ENCODE measurements around the gene CCDC141.

CCDC141 gene

GRCh38 chr2:178976351-178976750, 73.6 kb downstream of the CCDC141 start:
- no peak overlapping the region for H3K4me3 ChIP-seq (ENCODE audit: low read depth, low read length)
- H3K36me3 ChIP-seq: no peaks in the 10 kb centered on the region
- no peaks in the 10 kb centered on the region for H3K27me3 ChIP-seq (ENCODE audit: insufficient read depth, low read depth, severe bottlenecking)
- TF ChIP-seq, protein P1, sequence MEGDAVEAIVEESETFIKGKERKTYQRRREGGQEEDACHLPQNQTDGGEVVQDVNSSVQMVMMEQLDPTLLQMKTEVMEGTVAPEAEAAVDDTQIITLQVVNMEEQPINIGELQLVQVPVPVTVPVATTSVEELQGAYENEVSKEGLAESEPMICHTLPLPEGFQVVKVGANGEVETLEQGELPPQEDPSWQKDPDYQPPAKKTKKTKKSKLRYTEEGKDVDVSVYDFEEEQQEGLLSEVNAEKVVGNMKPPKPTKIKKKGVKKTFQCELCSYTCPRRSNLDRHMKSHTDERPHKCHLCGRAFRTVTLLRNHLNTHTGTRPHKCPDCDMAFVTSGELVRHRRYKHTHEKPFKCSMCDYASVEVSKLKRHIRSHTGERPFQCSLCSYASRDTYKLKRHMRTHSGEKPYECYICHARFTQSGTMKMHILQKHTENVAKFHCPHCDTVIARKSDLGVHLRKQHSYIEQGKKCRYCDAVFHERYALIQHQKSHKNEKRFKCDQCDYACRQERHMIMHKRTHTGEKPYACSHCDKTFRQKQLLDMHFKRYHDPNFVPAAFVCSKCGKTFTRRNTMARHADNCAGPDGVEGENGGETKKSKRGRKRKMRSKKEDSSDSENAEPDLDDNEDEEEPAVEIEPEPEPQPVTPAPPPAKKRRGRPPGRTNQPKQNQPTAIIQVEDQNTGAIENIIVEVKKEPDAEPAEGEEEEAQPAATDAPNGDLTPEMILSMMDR (IDR thresholded peaks at IDR 0.05; ENCODE audit: low read depth, low read length): no peak
- no peaks in the 10 kb centered on the region for H3K9me3 ChIP-seq (ENCODE audit: severe bottlenecking)
- no peak for DNase-seq
- no peak overlapping the region for H3K27ac ChIP-seq

DNA sequence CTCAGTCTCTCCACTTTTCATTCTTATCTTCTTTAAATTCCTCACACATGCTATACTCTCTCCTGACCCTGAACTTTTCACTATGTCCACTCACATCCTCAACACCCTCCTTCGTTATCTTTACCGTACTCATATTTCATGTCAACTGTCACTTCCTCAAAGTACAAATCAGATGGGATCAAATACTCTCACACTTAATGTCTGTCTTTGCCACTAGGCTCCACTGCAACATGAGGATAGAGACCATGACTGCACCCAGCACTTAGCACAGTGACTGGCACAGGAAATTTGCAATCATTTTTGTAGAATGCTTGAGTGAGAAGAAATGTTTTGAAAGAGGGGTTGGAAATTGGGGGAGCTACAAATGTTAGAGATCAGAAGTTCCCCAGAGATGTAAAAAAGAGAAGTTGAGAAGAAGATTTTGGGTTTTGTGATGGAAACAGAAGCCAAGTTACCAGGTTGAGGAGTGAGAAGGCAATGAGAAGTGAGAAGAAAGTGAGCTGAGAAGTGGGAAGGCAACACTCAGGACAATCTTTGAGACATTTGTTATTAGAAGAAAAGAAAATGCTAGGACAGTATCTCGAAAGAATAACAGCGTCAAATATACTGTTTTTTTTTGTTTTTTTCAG, 87.0 kb downstream of the CCDC141 start:
- Histone ChIP-seq H3K9me3 (ENCODE audit: severe bottlenecking) (no peaks in the 10 kb centered on the region), H3K4me3 (ENCODE audit: low read depth, low read length) (no peak overlapping the region), H3K27me3 (ENCODE audit: insufficient read depth, low read depth, severe bottlenecking) (no peaks in the 10 kb centered on the region), H3K36me3 (no peaks in the 10 kb centered on the region), H3K27ac (no peak overlapping the region)
- no peak for DNase-seq
- TF ChIP-seq, protein P1 (IDR thresholded peaks at IDR 0.05; ENCODE audit: low read depth, low read length): no peak

DNA sequence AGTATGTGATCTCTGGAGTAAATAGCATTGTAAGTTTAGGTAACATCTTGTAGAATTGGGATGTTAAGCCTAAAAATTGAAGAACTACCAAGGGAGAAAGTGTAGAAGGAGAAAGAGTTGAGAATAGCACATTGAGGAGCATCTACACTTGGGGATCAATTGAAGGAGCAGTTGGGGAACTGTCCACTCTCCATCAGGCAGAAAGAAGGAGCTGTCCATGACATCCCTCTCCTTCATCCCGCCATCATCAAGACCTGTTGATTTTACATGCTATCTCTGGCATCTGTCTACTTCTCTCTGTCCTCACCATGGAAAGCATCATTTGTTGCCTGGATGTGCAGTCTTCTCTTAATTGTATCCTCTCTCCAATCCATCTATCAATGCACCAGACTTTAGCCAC, 87.8 kb downstream of the CCDC141 start:
- H3K27ac ChIP-seq: no peak overlapping the region
- TF ChIP-seq, protein P1 (IDR thresholded peaks at IDR 0.05; ENCODE audit: low read depth, low read length): no peak
- DNase-seq: no peak
- H3K4me3 ChIP-seq (ENCODE audit: low read depth, low read length): no peak overlapping the region
- no peaks in the 10 kb centered on the region for H3K36me3 ChIP-seq
- no peaks in the 10 kb centered on the region for H3K9me3 ChIP-seq (ENCODE audit: severe bottlenecking)
- no peaks in the 10 kb centered on the region for H3K27me3 ChIP-seq (ENCODE audit: insufficient read depth, low read depth, severe bottlenecking)

DNA sequence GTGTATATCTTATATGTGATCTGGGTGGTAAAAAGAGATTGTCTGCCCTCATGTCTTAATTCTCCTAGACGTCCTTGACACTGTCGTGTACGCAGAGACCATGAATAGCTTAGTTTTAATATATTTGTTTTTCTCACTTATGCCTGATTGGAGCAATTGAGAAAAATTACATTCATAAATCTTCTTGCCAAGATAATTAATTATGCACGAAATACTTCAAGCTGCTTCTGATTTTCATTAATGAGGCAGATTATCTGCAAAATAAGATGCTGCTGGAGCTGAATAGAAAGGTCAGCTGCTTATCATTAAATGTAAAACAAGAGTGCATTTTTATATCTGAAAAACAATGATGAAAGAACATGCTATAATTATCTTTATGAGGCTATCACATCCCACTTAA, 95.9 kb downstream of the CCDC141 start:
- no peak for DNase-seq
- Histone ChIP-seq H3K9me3 (ENCODE audit: severe bottlenecking) (no peaks in the 10 kb centered on the region), H3K36me3 (no peaks in the 10 kb centered on the region), H3K4me3 (ENCODE audit: low read depth, low read length) (no peak overlapping the region), H3K27me3 (ENCODE audit: insufficient read depth, low read depth, severe bottlenecking) (no peaks in the 10 kb centered on the region), H3K27ac (no peak overlapping the region)
- TF ChIP-seq, protein P1 (IDR thresholded peaks at IDR 0.05; ENCODE audit: low read depth, low read length): no peak

- no peaks in the 10 kb centered on the region for H3K27me3 ChIP-seq (ENCODE audit: insufficient read depth, low read depth, severe bottlenecking)
- DNase-seq: no peak
- H3K27ac ChIP-seq: no peak overlapping the region
- H3K4me3 ChIP-seq (ENCODE audit: low read depth, low read length): no peak overlapping the region
- no peaks in the 10 kb centered on the region for H3K9me3 ChIP-seq (ENCODE audit: severe bottlenecking)
- no peaks in the 10 kb centered on the region for H3K36me3 ChIP-seq
- TF ChIP-seq, protein P1 (IDR thresholded peaks at IDR 0.05; ENCODE audit: low read depth, low read length): no peak
Measured at GRCh38 chr2:178951266-178952006, 98.5 kb downstream of the CCDC141 start.

All from WERI-Rb-1 (cell line).